ENCODE results near the gene RAB3C. TPM values are rescaled to one million over a fixed set of nuclear protein-coding genes. Genes with fewer than 3 reads are reported as not detected.
"Not testable (repeated sequence)": the region's sequence is repeated elsewhere in the genome, so short reads cannot be mapped to it uniquely, and the experiment has no call there.

The RAB3C gene, protein sequence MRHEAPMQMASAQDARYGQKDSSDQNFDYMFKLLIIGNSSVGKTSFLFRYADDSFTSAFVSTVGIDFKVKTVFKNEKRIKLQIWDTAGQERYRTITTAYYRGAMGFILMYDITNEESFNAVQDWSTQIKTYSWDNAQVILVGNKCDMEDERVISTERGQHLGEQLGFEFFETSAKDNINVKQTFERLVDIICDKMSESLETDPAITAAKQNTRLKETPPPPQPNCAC
- 1 to 10 TPM in 1 of 4 donors, under 1 TPM in 3; under 0.01 to 1.2 (median 0.41) TPM for total RNA-seq

DNA sequence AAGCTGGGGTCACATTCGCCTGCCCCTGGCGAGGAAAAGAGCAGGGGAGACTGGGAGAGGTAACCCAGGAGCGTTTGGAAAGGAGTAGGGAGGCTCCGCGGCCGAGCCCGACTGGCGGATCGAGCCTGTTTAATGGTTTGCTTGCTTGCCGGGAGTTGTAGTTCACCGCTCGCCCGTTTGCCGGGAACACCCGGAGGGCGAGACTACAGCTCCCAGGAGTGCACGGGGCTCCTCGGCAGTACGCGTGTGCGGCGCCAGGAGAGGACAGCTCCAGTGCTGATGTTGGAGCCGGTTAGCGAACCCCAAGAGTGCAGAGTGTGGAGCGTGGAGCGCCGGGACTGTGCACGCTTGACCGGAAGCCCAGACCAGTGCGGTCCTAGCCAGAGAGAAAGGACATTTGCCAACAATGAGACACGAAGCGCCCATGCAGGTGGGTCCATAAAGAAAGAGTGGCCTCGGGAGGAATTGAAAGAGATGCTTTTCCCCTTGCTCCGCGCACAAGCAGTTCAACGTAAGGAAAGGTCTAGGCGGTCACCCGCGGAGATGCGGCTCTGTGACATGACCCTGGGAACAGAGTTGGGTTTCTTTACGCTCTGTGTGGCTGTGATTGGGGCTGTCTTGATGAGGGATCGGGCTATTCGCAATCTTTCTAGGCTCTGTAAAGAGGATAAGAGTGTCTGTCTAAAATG lies at the start of gene RAB3C:
Gene RAB3C, plus strand, starts transcription at position 273 of the 689 bp plus-strand sequence. Its CDS starts 134 bp downstream, at position 407.
- H3K36me3 ChIP-seq: no peaks in the 10 kb centered on the region
- intact Hi-C loops (cut with DNase I): no loop called here
- TF ChIP-seq POLR2A (IDR thresholded peaks at IDR 0.05): no peak
- TF ChIP-seq, protein P1, sequence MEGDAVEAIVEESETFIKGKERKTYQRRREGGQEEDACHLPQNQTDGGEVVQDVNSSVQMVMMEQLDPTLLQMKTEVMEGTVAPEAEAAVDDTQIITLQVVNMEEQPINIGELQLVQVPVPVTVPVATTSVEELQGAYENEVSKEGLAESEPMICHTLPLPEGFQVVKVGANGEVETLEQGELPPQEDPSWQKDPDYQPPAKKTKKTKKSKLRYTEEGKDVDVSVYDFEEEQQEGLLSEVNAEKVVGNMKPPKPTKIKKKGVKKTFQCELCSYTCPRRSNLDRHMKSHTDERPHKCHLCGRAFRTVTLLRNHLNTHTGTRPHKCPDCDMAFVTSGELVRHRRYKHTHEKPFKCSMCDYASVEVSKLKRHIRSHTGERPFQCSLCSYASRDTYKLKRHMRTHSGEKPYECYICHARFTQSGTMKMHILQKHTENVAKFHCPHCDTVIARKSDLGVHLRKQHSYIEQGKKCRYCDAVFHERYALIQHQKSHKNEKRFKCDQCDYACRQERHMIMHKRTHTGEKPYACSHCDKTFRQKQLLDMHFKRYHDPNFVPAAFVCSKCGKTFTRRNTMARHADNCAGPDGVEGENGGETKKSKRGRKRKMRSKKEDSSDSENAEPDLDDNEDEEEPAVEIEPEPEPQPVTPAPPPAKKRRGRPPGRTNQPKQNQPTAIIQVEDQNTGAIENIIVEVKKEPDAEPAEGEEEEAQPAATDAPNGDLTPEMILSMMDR (IDR thresholded peaks at IDR 0.05): peak in 1 of 6 experiments; percentile 30
- no peaks in the 10 kb centered on the region for H3K9me3 ChIP-seq
- peak within 1 kb of the TSS; percentile 8 to 32 (median 29) for H3K4me3 ChIP-seq (replicated peaks in 1 of 3)
- H3K4me1 ChIP-seq: peaks cover 10 to 15% of the 10 kb centered on the region in 2 donors
- no peaks in the 10 kb centered on the region for H3K27me3 ChIP-seq
- no peak within 1 kb of the TSS for H3K27ac ChIP-seq
- peak; percentile 83 to 91 for DNase-seq
- WGBS, 2 donors: 3% methylated on average over 27 to 29 of the region's 43 CpGs

DNA sequence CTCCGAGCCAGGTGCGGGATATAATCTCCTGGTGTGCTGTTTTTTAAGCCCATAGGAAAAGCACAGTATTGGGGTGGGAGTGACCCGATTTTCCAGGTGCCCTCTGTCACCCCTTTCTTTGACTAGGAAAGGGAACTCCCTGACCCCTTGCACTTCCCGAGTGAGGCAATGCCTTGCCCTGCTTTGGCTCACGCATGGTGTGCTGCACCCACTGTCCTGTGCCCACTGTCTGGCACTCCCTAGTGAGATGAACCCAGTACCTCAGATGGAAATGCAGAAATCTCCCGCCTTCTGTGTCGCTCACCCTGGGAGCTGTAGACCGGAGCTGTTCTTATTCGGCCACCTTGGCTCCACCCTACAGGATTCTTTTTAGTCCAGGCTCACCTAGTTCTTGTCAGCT lies 40.9 kb upstream of the RAB3C start:
- intact Hi-C loops (cut with DNase I); H3K27ac ChIP-seq; H3K36me3 ChIP-seq; H3K27me3 ChIP-seq; H3K9me3 ChIP-seq; H3K4me1 ChIP-seq; H3K4me3 ChIP-seq (replicated peaks in 1 of 3); DNase-seq: not testable (repeated sequence)
- 94 to 97% methylated on average over 9 of the region's 9 CpGs for WGBS, 2 donors

DNA sequence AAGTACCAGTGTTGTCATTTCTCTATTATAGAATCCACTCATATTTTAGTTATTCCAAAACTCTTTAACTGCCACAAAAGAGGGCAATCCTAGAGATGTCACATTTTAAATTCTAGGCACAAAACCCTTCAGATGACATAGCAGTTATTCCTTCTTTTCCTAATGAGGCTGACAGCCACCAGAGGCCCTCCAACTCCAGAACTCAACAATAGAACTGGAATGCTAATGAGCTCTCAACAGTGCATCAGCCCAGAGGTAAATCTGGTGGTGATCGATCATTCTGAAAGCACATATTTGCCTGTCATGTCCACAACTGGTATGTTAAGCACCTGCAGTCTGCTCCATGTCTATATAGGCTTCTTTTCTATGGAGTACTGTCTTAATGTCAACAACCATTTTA lies 40.2 kb upstream of the RAB3C start:
- intact Hi-C loops (cut with DNase I): no loop called here
- no peaks in the 10 kb centered on the region for H3K9me3 ChIP-seq
- WGBS, 2 donors: 56 to 70% methylated on average over 1 of the region's 1 CpG
- H3K4me1 ChIP-seq: no peaks in the 10 kb centered on the region
- no peak overlapping the region for H3K4me3 ChIP-seq (replicated peaks in 1 of 3)
- DNase-seq: no peak
- H3K27ac ChIP-seq: no peak overlapping the region
- TF ChIP-seq POLR2A (IDR thresholded peaks at IDR 0.05): no peak
- TF ChIP-seq, protein P1 (IDR thresholded peaks at IDR 0.05): no peak
- H3K36me3 ChIP-seq: no peaks in the 10 kb centered on the region
- H3K27me3 ChIP-seq: no peaks in the 10 kb centered on the region

DNA sequence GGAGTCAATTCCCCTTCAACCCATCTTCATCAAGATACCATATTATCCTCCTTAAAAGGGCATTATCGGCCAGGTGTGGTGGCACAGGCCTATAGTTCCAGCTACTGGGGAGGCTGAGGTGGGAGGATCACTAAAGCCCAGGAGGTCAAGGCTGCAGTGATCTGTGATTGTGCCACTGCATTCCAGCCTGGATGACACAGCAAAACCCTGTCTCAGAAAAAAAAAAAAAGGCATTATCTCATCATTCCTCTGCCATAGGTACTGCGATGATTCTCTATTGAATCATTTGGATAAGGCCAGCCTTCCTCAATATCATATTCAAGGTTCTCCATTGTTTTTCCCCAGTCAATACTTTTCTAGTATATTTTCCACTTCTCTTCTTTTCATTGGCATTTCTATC lies 39.2 kb upstream of the RAB3C start:
- 89 to 90% methylated on average over 2 of the region's 2 CpGs for WGBS, 2 donors
- H3K4me1 ChIP-seq: no peaks in the 10 kb centered on the region
- TF ChIP-seq, protein P1 (IDR thresholded peaks at IDR 0.05): no peak
- no peak for TF ChIP-seq POLR2A (IDR thresholded peaks at IDR 0.05)

DNA sequence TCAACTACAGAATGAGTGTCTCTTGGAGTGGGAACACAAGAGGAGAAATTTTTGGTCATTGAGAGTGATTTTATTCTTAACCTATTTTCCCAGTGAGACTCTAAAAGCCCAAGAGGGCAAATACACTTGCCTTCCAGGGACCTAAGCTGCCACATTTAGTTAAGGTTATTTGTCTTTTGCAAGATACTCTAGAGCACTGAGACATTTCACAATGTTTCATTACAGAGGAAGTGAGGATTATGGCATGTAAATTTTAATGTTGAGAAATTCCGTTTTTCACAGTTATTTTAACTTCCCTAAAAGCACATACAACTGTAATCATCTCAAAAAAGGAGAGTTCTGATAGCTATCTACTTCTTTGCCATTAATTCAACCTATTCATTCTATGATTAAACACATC lies 38.7 kb upstream of the RAB3C start:
- H3K36me3 ChIP-seq: no peaks in the 10 kb centered on the region
- no peaks in the 10 kb centered on the region for H3K9me3 ChIP-seq
- DNase-seq: no peak
- TF ChIP-seq, protein P1 (IDR thresholded peaks at IDR 0.05): no peak
- TF ChIP-seq POLR2A (IDR thresholded peaks at IDR 0.05): no peak
- H3K4me3 ChIP-seq (replicated peaks in 1 of 3): no peak overlapping the region
- 19 to 23% methylated on average over 1 of the region's 1 CpG for WGBS, 2 donors
- no peaks in the 10 kb centered on the region for H3K27me3 ChIP-seq
- H3K4me1 ChIP-seq: no peaks in the 10 kb centered on the region
- H3K27ac ChIP-seq: no peak overlapping the region
- intact Hi-C loops (cut with DNase I): no loop called here

More for the DNA sequence above, 39.2 kb upstream of the RAB3C start:
- no peak for DNase-seq
- Histone ChIP-seq H3K9me3 (no peaks in the 10 kb centered on the region), H3K27me3 (no peaks in the 10 kb centered on the region), H3K4me3 (replicated peaks in 1 of 3) (no peak overlapping the region), H3K36me3 (no peaks in the 10 kb centered on the region), H3K27ac (no peak overlapping the region)
- intact Hi-C loops (cut with DNase I): no loop called here
